Right atrium auricular region (tissue), 2 donors: ENCODE measurements around the gene GATA2. TPM values are rescaled to one million over a fixed set of nuclear protein-coding genes. Genes with fewer than 3 reads are reported as not detected.

ENCODE experiments used
- DNase-seq: peaks from one replicate; pipeline ENCODE4 v3.0.0-alpha.2; 2019; ENCODE audit warnings: low spot score
- H3K27ac ChIP-seq, 2 donors: fragments of 200-600 bp; sonication (generic); 1 replicate in 1 of 2; 2 replicates in 1 of 2; pipeline ENCODE4 v1.5.1; 2016 to 2019
- H3K27me3 ChIP-seq, 2 donors: fragments of 200-600 bp; sonication (generic); one replicate each; pipeline versions ENCODE4 v1.5.1 to v1.6.0; 2017 to 2019
- H3K36me3 ChIP-seq: fragments of 200-600 bp; sonication (generic); one replicate; pipeline ENCODE4 v1.5.1; 2016
- H3K4me1 ChIP-seq, 2 donors: fragments of 200-600 bp; sonication (generic); one replicate each; pipeline versions ENCODE4 v1.5.1 to v1.6.0; 2017 to 2019
- H3K4me3 ChIP-seq, 2 donors: fragments of 200-600 bp; sonication (generic); 1 replicate in 1 of 2; 2 replicates in 1 of 2; pipeline ENCODE4 v1.5.1; 2017 to 2019; ENCODE audit warnings: mild to moderate bottlenecking in 1 of 2, moderate library complexity in 1 of 2
- H3K9me3 ChIP-seq, 2 donors: fragments of 200-600 bp; sonication (generic); one replicate each; pipeline ENCODE4 v1.5.1; 2019
- CTCF ChIP-seq, 2 donors: fragments of 200-600 bp; sonication (generic); IDR thresholded peaks; one replicate each; pipeline ENCODE4 v1.5.1; 2019; ENCODE audit warnings: antibody characterized with exemption in 2 of 2
- total RNA-seq, 2 donors: library from RNA; depleted of rRNA; stranded (reverse); fragments of >200 nt; gene quantifications; one replicate each; pipeline ENCODE4 v1.1.0, GENCODE V29; 2016

The GATA2 gene
- total RNA-seq, 2 donors from 2014 or later: 17.7 to 26.1 TPM

GRCh38 chr3:128455116-128455515, 37.9 kb downstream of the GATA2 start:
- Histone ChIP-seq H3K36me3 (no peaks in the 10 kb centered on the region), H3K27ac (no peak overlapping the region), H3K4me3 (no peak overlapping the region), H3K27me3 (no peaks in the 10 kb centered on the region), H3K4me1 (no peaks in the 10 kb centered on the region), H3K9me3 (no peaks in the 10 kb centered on the region)
- no peak for DNase-seq
- TF ChIP-seq CTCF (IDR thresholded peaks at IDR 0.05): no peak

- Histone ChIP-seq H3K27ac (no peak overlapping the region), H3K36me3 (no peaks in the 10 kb centered on the region), H3K27me3 (no peaks in the 10 kb centered on the region), H3K4me3 (no peak overlapping the region), H3K9me3 (no peaks in the 10 kb centered on the region), H3K4me1 (no peaks in the 10 kb centered on the region)
- no peak for DNase-seq
- TF ChIP-seq CTCF (IDR thresholded peaks at IDR 0.05): no peak
Measured at GRCh38 chr3:128454310-128454618, 38.7 kb downstream of the GATA2 start.

- Histone ChIP-seq H3K4me1 (no peaks in the 10 kb centered on the region), H3K27me3 (no peaks in the 10 kb centered on the region), H3K9me3 (no peaks in the 10 kb centered on the region), H3K27ac (no peak overlapping the region), H3K4me3 (no peak overlapping the region), H3K36me3 (no peaks in the 10 kb centered on the region)
- DNase-seq: no peak
- TF ChIP-seq CTCF (IDR thresholded peaks at IDR 0.05): no peak
Measured at GRCh38 chr3:128453501-128454309, 39.3 kb downstream of the GATA2 start.

- Histone ChIP-seq H3K4me1 (no peaks in the 10 kb centered on the region), H3K27me3 (no peaks in the 10 kb centered on the region), H3K9me3 (no peaks in the 10 kb centered on the region), H3K27ac (no peak overlapping the region), H3K4me3 (no peak overlapping the region), H3K36me3 (no peaks in the 10 kb centered on the region)
- no peak for DNase-seq
- no peak for TF ChIP-seq CTCF (IDR thresholded peaks at IDR 0.05)
Measured at GRCh38 chr3:128452678-128453275, 40.2 kb downstream of the GATA2 start.

- H3K4me3 ChIP-seq: no peak overlapping the region
- no peaks in the 10 kb centered on the region for H3K4me1 ChIP-seq
- TF ChIP-seq CTCF (IDR thresholded peaks at IDR 0.05): no peak
- H3K27ac ChIP-seq: no peak overlapping the region
- no peak for DNase-seq
- H3K27me3 ChIP-seq: no peaks in the 10 kb centered on the region
- no peaks in the 10 kb centered on the region for H3K9me3 ChIP-seq
- no peaks in the 10 kb centered on the region for H3K36me3 ChIP-seq
Measured at GRCh38 chr3:128452120-128452519, 40.9 kb downstream of the GATA2 start.
